ENCODE measurements around the gene RTCB.
"Not testable (repeated sequence)": the region's sequence is repeated elsewhere in the genome, so short reads cannot be mapped to it uniquely, and the experiment has no call there.

The RTCB gene

GRCh38 chr22:32389685-32390084 lies 22.4 kb downstream of the RTCB start:
- DNase-seq (ENCODE audit: low read depth in 2 of 2), result no peak

GRCh38 chr22:32385681-32386080 lies 26.4 kb downstream of the RTCB start:
- DNase-seq (ENCODE audit: low read depth in 2 of 2), result no peak

GRCh38 chr22:32380991-32381390 lies 31.1 kb downstream of the RTCB start:
- no peak for DNase-seq (ENCODE audit: low read depth in 2 of 2)

DNA sequence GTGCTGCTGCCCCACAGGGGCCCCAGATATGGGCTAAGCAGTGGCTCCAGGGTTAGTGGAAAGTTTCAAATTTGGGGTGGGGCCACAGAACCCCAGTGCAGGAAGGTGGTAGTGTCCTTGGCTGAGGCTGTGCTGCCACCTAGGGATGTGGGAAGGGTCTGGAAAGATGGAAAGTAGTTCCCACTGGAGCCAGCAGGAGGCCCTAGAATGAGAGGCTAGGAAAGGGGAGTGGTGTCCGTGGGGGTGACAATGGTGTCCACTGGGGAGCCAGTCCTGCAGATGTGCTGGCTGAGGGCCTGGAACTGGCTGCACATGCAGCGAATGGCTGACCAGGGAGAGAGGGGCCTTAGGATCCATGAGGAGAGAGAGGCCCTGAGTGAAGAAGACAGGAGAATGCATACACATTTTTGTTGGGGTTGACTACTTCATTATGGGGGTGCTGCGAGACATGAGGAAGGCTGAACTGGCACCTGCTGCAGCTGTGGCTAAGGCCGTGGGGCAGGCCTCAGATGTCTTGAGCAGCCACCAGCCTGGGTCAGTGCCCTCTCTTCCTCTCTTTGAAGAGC lies 33.3 kb downstream of the RTCB start:
- DNase-seq (ENCODE audit: low read depth in 2 of 2), result peak in 1 of 2 donors; percentile 4

DNA sequence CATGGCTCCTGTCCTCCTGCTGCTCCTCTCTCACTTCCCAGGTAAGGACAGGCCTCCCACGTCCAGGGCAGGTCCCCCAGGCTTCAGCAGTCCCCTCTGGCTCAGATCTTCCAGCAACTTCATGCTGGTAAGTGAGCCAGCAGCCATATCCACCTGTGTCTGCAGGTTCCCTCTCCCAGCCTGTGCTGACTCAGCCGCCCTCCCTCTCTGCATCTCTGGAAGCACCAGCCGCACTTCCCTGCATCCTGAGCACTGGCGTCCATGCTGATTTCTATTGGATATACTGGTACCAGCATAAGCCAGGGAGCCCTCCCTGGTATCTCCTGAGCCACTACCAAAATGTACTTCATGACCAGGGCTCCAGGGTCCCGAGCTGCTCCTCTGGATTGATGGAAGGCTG lies 35.4 kb downstream of the RTCB start:
- DNase-seq (ENCODE audit: low read depth in 2 of 2), result no peak

DNA sequence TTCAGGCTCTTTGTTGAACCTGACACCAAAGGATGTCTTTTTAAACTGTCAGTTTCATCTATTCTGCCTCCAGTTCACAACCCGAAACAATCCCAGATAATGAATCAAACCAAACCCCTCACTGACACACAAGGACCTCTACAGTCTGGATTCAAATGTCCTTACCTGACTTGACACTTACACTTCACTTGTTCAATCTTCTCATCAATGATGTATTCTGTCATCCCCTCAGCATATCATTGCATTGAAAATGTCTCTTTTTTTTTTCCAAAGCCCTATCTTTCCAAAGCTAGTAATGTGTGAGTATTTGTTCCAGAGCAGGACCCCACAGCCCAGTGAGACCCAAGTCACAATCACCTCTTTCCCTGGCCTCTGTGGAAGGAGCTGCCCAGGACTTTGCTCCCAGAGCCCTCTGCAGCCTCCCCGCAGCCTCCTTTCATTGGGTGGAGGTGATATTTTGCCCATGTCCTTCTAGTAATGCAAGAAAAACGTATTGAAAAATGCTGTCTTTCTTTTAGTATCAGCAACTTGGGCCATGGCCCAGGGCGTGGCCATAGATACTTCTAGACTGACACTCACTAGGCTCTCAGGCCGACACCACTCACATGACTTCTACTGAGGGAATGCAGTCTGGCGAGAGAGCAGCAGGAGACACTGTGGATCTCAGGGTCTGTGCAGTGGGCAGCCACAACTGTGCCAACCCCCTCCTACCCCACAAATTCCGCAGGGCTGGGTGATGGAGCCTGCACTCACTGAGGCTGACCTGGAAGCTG lies 36.2 kb downstream of the RTCB start:
- DNase-seq (ENCODE audit: low read depth in 2 of 2), result no peak

GRCh38 chr22:32364210-32364609 lies 47.8 kb downstream of the RTCB start:
- DNase-seq (ENCODE audit: low read depth in 2 of 2), result no peak

GRCh38 chr22:32361257-32361656 lies 50.8 kb downstream of the RTCB start:
- DNase-seq (ENCODE audit: low read depth in 2 of 2), result no peak

- not testable (repeated sequence) for DNase-seq (ENCODE audit: low read depth in 2 of 2)
These were observed 52.0 kb downstream of the RTCB start for GRCh38 chr22:32360096-32360495.

DNA sequence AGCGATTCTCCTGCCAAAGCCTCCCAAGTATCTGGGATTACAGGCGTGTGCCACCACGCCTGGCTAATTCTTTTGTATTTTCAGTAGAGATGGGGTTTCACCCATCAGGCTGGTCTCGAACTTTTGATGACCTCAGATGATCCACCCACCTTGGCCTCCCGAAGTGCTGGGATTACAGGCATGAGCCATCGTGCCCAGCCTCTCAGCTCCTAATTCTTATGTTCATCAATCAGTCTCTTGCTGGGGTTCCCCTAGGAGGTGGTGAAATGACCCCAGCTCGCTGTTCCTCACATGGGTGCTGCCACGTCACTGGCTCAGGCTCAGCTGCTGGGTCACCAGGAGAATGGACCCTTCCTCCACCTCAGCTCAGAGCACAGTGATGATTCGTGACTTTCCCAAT lies 54.5 kb downstream of the RTCB start, which contains the start of gene RFPL3:
TSS of gene RFPL3 (plus strand) at position 301 of the 400 bp plus-strand sequence. CDS start 205 bp downstream, outside the sequence.
- DNase-seq (ENCODE audit: low read depth in 2 of 2), result not testable (repeated sequence)

DNA sequence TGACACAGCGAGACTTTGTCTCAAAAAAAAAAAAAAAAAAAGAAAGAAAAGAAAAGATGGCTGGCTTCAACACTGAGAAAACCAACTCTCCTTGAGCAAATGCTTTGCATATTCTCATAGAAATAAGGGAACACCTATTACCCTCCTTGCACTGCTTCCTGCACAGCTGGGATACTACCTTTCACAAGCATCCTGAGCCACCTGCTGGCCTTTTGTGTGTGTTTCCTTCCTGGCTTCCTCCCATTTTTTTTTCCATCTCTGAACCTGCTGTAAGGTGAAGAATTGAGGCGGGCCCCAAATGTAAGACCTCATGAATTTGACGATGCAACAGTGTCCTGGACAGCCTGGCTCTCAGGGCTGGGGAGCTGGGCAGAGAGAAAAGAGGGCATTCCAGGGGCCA lies 56.3 kb downstream of the RTCB start:
- DNase-seq (ENCODE audit: low read depth in 2 of 2), result no peak

- DNase-seq (ENCODE audit: low read depth in 2 of 2), result no peak
These were observed 57.4 kb downstream of the RTCB start for GRCh38 chr22:32354360-32355351.

GRCh38 chr22:32353840-32354239 lies 58.2 kb downstream of the RTCB start:
- no peak for DNase-seq (ENCODE audit: low read depth in 2 of 2)

GRCh38 chr22:32353292-32353691 lies 58.8 kb downstream of the RTCB start:
- DNase-seq (ENCODE audit: low read depth in 2 of 2), result no peak

DNA sequence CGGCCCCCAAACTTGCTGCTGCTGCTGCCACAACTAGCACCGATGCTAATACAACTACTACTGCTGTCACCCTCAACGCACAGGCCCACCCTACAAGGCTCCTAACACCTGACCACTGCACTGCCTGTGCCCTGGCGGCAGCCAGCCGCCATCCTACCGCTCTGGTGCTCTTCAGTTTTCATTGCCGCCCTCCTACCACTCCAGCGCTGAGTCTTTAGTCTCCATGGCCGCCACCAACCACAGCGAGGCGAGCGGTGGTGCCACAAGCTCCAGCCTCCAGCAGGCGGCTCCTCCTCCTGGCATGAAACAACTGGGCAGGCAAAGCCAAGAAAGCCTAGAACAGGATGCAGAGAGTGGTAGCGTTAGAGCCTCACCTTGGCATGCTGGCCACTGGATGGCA lies 59.4 kb downstream of the RTCB start:
- no peak for DNase-seq (ENCODE audit: low read depth in 2 of 2)

- not testable (repeated sequence) for DNase-seq (ENCODE audit: low read depth in 2 of 2)
These were observed 60.2 kb downstream of the RTCB start for GRCh38 chr22:32351875-32352274.

DNA sequence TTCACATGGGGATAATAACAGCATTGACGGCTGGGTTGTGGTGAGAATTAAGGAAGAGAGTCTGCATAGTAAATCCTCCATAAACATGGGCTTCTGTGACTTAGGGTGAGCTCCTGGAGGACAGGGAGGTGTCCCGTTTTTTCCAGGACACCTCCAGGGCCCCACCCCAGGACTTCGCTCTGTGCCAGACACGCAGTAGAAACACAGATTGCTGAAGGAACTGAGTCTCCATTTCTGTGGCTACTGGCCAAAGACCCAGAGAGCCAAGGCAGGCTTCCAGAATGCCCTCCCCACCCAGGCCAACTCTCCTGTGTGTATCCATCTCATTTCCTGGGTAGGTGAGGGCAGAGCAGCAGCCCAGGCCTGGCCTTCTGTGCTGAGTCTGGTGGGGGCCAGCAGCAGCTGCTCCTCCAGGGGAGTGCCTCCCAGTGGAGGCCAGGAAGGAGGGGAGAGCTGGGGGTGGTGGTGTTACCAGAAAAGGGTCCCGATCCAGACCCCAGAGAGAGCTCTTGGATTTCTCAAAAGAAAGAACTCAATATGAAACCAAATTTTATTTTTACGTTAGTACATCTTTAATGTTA lies 63.9 kb downstream of the RTCB start:
- DNase-seq (ENCODE audit: low read depth in 2 of 2), result no peak

- no peak for DNase-seq (ENCODE audit: low read depth in 2 of 2)
These were observed 68.1 kb downstream of the RTCB start for GRCh38 chr22:32343941-32344340.

- no peak for DNase-seq (ENCODE audit: low read depth in 2 of 2)
These were observed 69.1 kb downstream of the RTCB start for GRCh38 chr22:32342977-32343376.

DNA sequence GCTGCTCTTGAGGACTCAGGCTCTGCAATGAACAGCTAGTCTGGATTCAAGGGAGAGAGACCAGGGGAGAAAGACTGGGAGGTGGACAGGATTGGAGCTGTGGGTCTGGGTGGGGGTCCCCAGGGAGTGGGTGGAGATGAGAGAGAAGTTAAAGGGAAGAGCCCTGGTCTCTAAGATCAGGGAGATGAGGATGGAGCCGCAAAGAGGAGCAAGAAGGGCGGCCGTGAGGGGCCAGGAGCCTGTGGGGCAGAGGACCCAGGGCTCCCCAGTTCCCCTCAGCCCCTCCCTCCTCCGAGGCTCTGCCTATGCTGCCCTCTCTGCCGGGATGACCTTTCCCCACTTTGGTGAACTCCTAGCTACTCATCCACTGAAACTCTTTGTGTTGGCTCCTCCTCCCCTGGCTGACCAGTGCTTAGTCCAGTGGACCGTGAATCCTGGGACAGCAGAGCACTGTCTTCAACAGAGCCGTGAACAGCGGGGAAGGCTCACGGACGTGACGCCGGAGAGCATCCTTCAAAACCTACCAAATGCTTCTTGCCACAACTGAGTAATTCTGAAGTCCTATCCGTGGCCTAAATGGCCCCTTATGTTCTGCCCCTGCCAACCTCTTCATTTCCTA lies 70.8 kb downstream of the RTCB start:
- no peak for DNase-seq (ENCODE audit: low read depth in 2 of 2)

DNA sequence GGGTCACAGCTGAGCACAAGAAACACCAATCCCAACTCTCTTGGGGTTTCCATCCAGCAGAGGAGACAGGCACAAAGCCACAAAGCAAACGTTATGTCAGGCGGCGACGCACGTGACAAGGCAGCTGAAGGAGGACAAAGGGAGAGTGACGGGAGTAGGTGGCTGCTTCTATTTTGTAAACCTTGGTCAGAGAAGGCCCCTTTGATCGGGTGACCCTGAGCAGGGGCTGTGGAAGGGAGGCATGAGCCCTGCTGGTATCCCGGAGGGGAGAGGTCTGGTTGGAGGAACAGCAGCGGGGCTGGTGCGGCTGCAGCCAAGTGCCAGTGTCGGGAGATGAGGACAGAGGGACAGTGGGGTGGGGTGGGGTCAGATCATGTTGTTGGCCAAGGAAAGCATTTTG lies 71.6 kb downstream of the RTCB start:
- no peak for DNase-seq (ENCODE audit: low read depth in 2 of 2)

Measured in stimulated activated CD4-positive, alpha-beta T cell treated with anti-CD3 and anti-CD28 coated beads, Interleukin-15, amount 100 ng/mL, for 48 hours (primary cell).